GM21529 (cell line): ENCODE data around the gene NAA25.

Source experiments
- ATAC-seq: cut with Tn5 transposase; IDR thresholded peaks from one replicate; pipeline ENCODE4 v1.9.1; 2021; ENCODE audit not compliant: unreplicated experiment

Gene NAA25

DNA sequence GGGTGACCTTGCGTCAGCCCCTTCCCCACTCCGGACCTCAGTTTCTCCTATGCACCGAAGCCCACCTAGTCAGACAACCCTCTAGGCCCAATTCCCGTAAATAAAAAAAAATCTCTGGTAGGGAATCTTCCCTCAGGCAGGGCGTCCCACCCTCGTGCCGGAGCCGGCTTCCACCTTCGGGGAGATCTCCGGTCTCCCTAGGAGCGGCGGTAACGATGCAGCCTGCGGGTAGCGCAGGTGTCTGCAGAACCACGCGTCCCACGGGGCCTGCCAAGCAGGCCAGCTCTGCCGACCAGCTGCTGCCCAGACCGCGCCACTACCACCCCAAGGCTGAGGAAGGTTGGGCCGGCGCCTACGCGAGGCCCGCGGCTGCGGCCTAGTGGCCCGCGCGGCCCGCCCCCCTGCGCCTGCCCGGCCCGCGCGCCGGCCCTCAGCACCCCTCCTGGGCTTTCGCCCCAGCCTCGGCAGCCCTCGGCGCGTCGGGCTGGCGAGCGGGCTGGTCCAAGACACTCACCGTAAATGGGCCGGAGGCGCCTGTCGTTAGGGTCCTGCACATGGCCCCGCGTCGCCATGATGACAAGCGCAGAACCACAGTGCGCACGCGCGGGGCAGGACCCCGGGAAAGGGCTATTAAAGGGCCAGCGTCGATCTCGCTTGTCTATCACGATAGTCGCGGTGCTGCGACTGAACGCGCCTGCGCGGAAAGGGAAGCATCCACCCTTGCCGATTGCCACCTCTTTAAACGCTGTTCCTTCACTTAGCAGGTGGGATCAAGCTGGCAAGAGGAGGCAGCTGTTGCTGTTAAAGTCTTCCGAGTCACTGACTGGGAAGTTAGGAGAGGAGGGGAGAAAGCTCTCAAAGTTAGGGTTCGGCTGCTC is at the start of gene NAA25:
NAA25 (minus strand) TSS at position 582 of the 878 bp plus-strand sequence; CDS start at position 572, 10 bp downstream.
- ATAC-seq: peak; percentile 55

DNA sequence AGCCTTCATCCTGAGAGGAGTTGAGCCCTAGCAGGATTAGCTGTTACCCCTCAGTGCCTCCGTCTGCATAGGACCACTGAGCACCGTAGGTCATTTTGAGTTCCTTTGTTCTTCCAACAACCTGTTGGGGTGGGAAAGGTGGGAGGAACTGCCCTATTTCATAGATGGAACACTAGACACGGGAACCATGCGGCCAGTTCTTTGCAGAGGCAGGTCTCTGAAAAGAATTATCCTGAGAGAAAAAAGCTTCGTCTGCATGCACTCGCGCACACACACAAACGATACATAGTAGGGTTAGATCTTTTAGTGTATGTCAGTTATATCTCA is 45.3 kb upstream of the NAA25 start:
- ATAC-seq: no peak

DNA sequence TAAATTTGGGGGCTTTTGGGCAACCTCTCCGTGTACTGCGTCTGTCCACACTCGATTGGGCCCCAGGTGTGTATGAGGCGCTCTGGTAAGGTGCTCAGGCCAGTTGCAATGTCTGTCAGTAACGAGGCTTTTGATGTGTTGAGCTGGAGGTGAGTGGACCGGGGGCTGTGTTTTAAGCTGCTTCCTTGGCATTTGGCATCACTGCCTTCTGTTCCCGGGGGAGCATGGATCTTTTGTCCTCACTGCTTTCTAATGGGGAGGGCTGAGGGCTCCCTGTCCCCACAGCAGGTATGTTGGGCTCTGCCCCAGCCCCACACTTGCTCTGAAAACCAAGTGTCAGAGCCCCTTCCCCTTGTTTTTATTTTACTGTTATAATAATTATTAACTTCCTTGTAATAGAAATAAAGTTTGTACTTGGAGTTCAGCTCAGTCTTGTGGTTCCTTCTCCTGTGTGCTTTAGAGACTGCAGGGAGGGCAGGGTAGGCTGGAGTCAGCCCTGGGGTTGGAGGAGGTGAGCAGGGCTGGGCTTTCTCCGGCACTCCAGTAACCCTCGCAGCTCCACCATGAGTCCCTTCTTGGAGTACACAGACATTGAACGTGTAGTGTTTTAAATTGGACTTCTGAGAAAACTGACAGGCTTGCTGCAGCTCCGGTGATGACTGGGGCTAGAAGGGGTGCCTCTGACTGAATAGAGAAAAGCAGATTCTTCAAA is 44.8 kb upstream of the NAA25 start:
- ATAC-seq: no peak

DNA sequence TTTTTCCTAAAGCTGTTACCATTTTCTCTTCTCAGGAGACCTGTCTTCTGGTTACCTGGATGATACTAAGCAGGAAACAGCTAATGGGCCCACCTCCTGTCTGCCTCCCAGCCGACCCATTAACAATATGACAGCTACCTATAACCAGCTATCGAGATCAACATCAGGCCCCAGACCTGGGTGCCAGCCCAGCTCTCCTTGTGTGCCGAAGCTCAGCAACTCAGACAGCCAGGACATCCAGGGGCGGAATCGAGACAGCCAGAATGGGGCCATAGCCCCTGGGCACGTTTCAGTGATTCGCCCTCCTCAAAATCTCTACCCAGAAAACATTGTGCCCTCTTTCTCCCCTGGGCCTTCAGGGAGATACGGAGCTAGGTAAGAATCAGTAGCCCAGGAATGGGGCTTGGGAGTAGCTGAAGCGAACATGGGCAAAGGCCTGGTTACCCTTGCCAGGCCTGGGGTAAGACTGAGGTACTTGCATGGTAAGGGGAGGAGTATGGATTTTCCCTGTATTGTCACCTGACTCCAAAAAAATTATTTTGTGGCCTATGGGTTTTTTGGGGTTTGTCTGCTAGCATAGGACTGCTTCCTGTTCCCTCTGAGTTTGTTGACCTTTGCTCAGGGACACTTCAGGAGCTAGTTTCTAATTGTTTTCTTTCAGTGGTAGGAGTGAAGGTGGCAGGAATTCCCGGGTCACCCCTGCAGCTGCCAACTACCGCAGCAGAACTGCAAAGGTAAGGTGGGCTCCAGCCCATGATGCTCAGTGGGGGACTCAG is 43.4 kb upstream of the NAA25 start:
- ATAC-seq: no peak

DNA sequence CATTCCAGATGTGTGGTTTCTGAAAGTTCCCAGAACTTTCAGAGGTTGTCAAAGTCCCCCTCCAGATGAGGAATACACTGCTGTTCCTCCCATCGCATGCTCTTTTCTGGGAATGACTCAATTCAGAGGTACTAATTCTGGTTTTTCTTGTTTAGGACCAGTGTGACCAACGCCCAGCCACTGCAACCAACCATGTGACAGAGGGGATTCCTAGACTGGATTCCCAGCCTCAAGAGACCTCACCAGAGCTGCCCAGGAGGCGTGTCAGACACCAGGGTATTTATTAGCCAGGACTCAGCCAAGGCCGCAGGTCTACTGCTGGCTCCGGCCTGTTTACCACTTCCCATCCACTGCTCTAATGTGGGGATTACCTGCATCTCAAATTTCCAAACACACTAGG is 41.0 kb upstream of the NAA25 start:
- no peak for ATAC-seq

DNA sequence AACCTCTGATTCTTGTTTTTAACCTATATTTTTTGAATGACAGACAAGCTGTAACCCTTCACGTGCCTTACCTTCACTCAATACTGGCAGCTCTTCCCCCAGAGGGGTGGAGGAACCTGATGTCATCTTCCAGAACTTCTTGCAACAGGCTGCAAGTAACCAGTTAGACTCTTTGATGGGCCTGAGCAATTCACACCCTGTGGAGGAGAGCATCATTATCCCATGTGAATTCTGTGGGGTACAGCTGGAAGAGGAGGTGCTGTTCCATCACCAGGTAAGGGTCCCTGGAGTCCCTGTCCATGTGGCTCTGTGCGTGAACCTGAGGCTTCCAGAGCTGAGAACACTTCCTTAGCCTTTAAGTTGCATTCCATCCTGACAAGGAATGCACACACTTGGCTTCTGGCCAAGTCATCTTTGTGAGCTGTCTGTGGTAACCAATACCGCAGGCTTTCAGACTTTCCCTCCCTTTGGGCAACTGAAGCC is 39.5 kb upstream of the NAA25 start:
- no peak for ATAC-seq

DNA sequence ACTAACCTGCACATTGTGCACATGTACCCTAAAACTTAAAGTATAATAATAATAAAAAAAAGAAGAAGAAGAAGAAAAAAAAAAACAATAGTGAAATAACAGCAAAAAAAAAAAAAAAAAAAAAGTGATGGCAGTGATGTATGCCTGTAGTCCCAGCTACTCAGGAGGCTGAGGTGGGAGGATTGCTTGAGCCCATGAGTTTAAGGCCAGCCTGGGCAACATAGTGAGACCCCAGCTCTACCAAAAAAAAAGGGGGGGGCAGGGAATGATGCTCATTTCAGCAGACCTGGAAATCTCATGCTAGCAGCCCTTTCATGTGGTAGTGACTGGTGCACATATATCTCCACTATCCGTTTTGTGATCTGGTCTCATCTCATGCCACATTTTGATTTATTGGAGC is 37.5 kb upstream of the NAA25 start:
- no peak for ATAC-seq

DNA sequence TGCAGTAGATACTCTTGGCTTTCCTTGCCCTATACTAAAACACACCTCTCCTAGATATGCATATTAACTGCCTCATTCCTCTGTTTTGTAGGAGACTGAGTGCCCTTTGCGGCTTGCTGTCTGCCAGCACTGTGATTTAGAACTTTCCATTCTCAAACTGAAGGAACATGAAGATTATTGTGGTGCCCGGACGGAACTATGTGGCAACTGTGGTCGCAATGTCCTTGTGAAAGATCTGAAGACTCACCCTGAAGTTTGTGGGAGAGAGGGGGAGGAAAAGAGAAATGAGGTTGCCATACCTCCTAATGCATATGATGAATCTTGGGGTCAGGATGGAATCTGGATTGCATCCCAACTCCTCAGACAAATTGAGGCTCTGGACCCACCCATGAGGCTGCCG is 32.1 kb upstream of the NAA25 start:
- ATAC-seq: no peak

DNA sequence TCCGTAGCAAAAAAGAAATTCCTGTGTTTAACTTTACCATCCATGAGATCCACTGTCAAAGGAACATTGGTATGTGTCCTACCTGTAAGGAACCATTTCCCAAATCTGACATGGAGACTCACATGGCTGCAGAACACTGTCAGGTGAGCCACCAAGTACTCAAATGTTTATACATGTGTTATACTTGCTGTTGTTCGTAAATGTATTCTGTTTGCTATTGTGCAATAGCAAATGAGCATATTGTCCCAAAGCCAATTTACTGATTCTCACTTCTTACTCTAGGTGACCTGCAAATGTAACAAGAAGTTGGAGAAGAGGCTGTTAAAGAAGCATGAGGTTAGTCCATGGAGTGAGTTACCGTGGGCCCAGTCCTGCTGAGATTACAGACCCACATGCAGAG is 26.1 kb upstream of the NAA25 start:
- ATAC-seq: no peak

DNA sequence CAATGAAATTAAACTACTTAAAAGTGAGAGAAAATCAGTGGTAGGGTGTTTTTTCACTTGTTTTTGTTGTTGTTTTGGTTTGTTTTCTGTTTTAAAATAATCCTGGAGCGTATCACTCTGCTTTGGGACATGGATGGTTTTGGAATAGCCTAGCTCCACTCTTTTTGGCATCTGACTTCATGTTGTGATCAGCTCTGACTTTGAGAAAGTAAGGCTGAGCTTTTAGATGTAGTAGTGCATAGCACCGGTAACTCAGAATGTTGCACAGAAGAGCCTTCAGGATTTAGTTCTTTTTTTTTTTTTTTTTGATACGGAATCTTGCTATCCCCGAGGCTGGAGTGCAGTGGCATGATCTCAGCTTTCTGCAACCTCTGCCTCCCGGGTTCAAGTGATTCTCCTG is 24.8 kb upstream of the NAA25 start:
- no peak for ATAC-seq

DNA sequence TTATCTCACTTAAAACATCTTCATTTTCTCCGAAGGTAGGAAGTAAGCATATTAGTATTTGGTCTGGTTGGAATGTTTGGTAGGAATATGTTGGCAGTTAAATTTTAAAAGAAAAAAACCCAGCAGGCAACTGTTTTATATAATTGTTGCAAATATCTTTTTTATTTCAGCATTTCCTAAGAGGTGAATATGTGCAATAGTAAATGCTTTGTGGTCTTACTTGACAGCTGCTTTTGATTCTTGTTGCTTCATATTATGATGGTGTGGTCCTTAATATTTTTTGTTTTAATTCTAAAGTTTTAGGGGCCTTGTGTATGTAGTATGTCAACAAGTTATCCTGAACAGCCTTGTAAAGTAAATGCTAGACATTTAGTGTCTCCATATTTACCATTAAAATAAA is 23.1 kb upstream of the NAA25 start:
- no peak for ATAC-seq

DNA sequence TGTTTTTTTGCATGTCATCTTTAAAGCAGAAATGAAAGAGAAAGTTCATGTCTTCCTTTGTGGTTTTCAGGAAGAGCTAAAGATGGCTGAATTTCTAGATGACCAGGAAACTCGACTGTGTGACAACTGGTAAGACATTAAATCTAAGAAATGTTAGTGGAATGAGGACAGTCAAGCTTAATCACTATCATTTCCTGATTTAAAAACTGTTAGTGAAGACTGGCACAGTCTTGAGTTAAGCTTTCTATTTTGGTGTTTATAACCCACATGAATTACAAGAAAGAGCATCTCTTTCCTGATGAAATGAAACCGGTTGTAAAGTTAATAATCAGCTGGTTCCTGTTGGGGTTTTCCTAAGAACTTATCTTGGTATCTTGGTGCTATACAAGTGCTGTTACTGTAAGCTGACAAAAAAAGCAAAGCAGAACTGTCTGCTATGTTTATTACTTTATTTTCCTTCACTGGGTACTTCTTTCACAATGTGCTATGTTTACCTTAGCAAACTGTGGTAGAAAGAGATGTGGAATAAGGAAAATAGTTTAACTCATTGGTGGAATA is 21.9 kb upstream of the NAA25 start:
- ATAC-seq: peak; percentile 56

DNA sequence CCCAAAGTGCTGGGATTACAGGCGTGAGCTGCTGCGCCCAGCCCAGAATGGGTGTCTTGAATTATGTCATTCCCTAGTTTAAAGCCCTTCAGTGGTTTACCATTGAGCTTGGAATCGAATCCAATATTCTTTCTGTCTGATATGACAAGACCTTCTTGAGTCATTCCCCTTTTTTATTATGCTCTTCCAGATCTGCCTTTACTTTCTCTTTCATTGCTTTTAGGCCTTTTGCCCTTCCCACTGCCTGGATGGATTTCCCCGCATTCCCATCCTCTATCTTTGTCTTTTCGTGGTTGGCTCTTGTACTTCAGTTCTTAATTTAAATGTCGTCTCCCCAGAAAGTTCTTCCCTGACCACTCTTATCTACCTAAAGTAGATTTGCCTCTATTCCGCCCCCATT is 18.3 kb upstream of the NAA25 start:
- ATAC-seq: no peak

DNA sequence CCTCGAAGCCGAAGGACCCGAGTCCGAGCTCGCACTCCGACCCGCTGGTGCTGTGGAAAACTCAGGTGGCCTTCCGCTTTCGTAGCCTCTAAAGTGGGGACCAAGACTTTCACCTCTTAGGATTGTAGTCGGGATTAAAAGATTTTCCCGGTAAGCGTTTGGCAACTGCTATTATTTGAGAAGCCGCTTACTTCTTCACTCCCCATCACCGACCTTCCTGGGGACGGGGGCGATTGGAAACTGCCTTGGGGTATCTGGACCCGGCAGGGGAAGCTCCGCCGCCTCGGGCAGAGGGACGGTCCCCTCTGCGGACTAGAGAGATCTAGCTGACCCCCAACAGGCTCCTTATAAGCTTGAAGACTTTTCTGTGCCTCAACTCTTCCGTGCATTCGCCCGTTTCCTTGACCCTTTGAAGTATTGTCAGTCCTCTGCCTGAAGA is 17.4 kb upstream of the NAA25 start:
- ATAC-seq: no peak

DNA sequence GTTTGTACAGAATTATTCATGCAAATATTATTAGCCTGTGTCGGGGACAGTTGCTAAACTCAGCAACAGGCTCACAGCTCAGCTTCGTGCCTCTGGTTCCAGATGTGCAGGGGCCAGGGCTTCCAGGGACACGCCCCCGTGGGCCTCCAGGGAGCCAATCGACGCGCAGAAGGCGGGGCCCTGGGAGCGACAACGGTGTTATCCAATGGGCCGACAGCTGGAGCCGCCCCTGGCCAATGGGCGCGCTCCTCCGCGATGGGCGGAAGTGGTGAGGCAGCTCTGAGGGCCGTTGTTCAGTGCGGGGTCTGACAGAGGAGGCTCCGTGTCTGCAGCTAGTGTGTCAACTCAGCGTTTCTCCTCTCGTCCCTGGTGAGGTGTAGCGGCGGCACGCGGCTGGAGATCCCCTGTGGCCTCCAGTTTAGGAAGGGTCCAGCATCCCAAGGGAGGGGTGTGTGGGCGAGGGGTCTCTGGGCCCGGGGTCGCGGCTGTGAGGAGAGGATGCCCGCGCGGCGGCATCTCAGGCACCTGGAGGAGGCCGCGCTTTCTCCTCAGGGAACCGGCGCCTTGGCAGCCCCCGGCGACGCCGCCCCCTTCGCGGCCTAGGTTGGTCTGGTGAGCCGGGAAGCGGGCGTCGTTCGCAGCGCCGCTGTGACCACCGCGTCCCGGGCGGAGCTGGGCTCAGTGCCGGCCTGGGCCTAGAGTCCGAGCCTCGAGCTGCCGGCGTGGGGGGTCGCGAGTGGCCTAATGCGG is 16.8 kb upstream of the NAA25 start, which contains the start of gene TRAFD1:
TRAFD1 (plus strand) TSS at position 311 of the 750 bp plus-strand sequence. CDS start 4,963 bp downstream, outside the sequence.
- ATAC-seq: peak; percentile 95

DNA sequence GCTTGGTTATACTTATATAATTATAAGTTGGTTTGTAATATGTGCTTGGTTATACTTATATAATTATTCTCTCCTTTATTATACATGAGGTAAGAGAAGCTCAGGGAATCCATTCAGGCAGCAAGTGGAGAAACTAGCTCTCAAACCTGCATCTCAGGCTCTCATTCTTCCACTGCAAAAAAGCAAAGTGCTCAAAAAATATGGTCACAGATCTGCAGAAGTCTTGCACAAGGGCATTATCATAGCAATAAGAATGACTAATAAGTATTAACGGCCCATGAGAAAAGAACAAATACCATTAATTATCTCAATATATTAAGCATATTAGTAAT is 16.3 kb upstream of the NAA25 start:
- ATAC-seq: no peak

DNA sequence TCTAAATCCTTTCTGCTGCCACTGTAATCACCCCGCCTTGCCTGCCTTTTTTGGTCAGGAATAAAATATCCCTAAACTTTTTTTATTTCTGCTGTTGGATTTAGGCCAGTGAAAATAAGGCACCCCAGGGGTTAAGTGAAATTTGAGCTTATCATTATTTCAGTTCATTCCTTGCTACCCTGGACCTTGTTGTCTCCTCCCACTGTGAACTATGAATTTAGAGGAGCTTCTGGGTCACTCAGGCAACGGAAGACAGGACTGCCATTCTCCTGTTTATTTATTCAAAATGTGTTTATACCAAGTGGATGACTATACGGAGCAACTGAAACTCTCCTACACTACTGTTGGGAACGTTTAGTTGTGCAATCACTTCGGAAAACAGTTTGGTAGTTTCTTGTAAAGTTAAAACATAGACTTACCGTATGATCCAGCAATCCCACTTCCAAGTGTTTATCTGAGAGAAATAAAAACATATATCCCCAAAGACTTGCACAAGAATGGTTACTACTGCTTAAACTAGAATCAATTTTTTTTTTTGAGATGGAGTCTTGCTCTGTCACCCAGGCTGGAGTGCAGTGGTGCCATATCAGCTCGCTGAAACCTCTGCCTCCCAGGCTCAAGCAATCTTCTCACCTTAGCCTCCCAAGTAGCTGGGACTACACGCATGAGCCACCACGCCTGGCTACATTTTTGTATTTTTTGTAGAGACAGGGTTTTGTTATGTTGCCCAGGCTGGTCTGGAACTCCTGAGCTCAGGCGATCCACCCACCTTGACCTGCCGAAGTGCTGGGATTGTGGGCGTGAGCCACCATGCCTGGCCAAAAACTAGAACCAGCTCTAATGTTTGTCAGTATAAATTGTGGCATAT is 14.5 kb upstream of the NAA25 start:
- no peak for ATAC-seq

DNA sequence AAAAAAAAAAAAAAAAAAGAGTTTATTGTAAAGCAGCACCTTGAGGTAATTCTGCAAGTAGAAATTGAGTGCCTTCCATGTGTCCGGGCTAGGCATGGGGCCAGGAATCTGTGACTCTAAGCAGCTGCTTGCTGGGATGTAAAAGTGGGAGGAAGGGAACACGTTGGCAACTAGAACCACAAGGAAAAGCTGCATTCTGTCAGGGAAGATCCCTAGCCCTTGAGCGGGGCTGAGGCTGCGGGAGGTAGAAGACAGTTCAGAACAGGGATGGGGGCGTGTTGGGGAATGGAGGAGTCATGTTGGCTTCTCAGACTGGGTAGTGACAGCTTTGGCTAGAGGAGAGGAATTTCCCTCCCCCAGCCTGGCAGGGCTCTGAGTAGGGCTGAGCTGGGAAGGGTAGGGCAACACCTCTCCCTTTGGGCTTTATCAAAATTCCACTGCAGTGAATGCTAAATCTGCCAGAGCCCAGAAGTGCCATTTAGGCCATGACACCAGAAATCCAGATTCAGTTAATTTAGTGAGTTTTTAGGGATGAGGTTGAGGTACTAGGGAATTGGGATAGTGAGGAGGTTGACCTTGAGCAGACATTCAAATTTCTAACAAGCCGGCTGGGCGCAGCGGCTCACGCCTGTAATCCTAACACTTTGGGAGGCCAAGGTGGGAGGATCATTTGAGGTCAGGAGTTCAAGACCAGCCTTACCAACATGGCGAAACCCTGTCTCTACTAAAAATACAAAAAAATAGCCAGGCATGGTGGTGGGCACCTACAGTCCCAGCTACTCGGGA is 13.4 kb upstream of the NAA25 start:
- ATAC-seq: no peak

DNA sequence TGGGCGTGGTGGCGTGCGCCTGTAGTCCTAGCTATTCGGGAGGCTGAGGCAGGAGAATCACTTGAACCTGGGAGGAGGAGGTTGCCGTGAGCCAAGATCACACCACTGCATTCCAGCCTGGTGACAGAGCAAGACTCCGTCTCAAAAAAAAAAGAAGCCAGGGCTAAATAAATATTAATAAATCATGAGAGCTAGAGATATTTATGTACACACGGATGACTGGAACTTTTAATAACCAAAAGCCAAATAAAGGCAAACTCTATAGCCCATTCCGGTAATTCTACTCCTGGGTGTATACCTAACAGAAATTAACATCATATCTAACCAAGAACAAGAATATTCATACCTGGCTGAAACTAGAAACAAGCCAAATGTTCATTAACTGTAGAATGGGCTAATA is 9.1 kb upstream of the NAA25 start:
- no peak for ATAC-seq
